Activated CD8-positive, alpha-beta memory T cell treated with anti-CD3 and anti-CD28 coated beads, Interleukin-2, amount 50 U/mL, for 1 hour (primary cell): Measurements from ENCODE around the gene SEMA4A.

Experiments
- DNase-seq: peaks from one replicate; pipeline ENCODE4 v3.0.0-alpha.2; 2020; ENCODE audit errors: extremely low read depth

SEMA4A gene

DNA sequence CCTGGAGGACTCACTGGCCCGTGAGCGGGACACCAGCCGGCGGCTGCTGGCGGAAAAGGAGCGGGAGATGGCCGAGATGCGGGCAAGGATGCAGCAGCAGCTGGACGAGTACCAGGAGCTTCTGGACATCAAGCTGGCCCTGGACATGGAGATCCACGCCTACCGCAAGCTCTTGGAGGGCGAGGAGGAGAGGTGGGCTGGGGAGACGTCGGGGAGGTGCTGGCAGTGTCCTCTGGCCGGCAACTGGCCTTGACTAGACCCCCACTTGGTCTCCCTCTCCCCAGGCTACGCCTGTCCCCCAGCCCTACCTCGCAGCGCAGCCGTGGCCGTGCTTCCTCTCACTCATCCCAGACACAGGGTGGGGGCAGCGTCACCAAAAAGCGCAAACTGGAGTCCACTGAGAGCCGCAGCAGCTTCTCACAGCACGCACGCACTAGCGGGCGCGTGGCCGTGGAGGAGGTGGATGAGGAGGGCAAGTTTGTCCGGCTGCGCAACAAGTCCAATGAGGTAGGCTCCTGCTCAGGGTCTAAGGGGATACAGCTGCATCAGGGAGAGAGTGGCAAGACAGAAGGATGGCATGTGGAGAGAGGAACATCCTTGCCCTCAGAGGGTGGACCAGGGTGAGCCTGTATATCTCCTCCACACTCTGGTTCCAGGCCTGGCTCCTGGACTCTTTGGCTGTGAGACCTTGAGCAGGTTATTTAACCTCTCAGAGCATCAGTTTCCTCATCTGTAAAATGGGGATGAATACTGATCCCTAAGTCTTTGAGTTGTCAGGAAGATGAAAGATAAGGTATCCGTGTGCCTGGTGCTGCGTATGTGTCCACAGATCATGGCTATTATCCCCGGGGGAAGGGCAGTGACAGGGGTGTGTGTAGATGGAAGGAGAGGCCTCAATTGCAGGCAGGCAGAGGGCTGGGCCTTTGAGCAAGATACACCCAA is 17.2 kb upstream of the SEMA4A start:
- no peak for DNase-seq

DNA sequence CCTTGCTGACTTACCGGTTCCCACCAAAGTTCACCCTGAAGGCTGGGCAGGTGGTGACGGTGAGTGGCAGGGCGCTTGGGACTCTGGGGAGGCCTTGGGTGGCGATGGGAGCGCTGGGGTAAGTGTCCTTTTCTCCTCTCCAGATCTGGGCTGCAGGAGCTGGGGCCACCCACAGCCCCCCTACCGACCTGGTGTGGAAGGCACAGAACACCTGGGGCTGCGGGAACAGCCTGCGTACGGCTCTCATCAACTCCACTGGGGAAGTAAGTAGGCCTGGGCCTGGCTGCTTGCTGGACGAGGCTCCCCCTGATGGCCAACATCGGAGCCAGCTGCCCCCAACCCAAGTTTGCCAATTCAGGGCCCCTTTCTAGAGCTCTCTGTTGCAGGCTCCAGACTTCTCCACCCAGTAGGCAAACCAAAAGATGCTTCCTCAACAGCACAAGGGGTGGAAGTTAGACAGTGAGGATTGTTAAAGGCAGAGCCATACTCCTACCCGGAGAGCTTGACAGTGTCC is 16.4 kb upstream of the SEMA4A start:
- DNase-seq = no peak

GRCh38 chr1:156138458-156138867 is 14.9 kb upstream of the SEMA4A start:
- DNase-seq = no peak

DNA sequence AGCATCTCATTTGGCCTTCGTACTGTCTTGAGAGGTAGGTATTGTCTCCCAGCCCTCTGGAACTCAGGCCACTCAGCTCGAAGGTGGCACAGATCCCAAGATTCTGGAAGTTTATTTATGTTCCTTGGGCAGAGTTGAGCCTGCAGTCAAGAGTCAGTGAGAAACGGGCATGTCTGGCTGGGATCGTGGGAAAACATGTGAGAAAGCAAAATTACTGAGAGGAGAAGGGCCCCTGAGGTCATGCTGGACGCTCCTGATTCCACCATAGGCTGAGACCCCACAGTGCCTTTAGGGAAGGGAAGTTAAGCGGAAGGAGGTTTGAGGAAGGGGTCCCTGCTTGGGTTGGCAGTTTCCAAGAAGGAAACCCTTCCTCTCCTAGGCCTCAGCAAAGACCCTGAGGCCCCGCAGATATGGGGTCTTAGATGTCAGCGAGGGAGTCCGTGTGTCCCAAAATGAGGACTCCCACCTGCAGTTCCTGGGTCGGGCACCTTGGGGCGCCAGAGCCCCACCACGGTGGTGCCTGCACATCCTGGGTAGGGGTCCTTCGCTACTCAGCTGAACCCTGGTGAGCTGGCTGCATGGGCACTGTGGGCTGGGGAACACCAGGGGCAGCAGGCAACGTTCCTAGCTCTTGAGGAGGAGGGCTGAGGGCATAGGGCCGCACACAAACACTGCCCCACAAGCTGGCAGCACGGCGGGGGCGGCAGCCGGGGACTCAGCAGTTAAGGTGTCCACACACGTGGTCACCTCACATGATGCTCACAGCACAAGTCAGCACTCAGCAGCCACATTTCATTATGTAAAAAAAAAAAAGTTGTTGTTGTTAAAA is 12.3 kb upstream of the SEMA4A start:
- DNase-seq = no peak

GRCh38 chr1:156143765-156144489 is 9.5 kb upstream of the SEMA4A start:
- no peak for DNase-seq

DNA sequence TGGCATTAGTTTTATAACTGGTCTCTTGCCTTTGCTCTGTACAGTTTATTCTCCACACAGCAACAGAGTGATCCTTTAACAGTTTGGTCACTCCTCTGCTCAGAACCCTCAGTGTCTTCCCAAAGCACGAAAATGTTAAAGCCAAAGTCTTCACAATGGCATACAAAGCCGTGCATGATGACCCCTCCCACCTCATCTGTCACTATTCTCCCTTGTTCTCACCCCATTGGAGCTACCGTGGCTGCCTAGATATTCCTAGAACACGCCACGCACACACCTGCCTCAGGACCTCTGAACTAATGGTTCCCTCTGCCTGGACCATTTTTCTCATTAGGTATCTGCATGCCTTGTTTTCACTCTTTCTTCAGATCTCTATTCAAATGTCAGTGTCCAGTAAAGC is 8.6 kb upstream of the SEMA4A start:
- DNase-seq = no peak

DNA sequence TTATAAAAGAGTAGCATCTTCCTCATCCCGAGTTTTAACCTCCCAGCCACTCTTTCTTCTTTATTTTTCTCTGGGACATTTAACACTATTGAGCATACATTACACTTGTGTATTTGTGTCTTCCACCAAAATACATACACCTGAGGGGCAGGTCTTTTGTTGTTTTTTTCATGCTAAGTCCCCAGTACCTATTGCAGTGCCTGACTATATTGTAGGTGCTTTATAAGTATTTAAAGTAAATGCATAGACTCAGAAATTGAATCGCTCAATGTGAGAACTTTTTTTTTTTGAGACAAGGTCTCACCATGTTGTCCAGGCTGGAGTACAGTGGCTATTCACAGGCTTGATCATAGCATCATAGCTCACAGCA is 7.8 kb upstream of the SEMA4A start:
- DNase-seq = no peak

DNA sequence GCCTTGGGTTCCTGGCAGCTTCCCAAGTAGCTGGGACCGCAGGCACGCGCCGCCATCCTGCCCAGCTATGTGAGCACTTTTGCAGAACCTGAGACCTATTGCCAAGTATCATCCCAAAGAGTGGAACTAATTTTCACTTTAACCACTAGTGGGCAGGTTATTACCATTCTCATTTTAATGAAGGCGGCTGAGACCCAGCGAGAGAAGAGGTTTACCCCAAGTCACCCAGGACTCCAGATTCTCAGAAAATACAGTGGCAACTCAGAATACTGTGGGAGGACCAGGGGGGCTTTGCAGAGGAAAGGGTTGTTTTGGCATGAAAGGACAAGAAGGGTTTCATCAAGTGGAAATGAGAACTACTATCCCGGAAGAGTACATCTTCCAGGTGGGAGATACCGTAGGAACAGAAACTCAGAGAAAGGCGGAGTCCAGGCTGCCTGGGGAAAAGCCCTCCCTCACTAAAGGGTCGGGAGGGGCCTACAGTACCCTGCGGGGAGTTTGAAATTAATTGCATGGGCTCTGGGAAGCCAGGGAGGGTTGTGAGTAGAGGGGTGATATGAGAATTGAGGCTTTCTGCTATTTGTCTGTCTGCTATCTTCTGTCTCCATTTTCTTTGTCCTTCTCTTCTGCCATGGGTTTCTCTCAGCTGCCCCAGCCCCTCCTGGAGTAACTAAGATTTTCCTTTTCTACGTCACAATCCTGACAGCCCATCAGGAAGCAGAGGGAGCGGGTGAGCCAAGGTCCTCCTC is 7.2 kb upstream of the SEMA4A start:
- DNase-seq = no peak

DNA sequence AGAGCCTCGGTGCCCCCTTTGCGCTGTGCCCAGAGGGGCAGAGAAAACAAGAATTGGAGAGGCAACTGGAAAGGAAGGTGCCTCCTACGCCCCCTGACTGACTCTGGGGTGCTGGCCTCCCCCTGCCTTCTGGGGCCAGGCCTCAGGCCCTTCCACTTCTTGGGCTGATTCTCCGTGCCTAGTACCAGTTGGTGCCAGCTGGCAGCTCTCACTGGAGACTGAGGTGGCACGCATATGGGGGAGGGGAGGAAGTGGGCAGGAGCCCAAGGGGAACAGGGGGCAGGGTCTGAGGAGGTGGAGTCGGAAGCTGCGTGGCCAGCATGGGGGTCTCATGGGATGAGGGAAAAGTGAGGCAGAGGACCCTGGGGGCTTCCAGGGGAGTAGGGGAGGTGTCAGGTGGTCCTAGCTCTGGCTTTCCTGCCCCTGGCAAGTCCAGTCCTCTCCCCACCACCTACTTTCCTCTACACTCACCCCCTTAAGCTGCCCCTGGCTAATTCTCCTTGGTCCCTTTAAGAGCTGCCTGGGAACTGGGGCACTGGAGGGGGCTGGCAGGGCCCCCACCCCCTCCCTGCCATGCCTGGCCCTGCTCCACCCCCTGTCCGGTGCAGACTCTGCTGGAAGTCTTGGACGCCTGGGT is 6.5 kb upstream of the SEMA4A start:
- DNase-seq = no peak

DNA sequence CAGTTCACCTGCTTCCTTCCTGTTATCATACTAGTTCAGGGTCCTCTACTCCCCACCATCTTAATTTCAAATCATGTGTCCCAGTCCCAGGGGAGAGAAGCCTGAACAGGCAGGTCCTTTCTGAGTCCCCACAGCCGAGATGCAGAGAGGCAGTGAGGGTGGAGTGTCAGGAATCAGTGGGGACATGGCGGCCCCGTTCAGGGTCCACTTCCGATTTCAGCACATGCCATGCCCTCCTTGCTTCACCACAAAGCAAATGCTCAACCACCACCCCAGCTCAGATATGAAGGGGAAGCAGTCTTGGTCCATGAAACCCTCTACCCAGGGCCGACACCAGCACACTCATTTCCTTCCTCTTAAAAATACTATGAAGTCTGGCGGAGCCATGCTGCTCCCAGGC is 5.2 kb upstream of the SEMA4A start:
- no peak for DNase-seq

- DNase-seq = no peak
These were observed 3.7 kb upstream of the SEMA4A start for GRCh38 chr1:156149374-156150332.

DNA sequence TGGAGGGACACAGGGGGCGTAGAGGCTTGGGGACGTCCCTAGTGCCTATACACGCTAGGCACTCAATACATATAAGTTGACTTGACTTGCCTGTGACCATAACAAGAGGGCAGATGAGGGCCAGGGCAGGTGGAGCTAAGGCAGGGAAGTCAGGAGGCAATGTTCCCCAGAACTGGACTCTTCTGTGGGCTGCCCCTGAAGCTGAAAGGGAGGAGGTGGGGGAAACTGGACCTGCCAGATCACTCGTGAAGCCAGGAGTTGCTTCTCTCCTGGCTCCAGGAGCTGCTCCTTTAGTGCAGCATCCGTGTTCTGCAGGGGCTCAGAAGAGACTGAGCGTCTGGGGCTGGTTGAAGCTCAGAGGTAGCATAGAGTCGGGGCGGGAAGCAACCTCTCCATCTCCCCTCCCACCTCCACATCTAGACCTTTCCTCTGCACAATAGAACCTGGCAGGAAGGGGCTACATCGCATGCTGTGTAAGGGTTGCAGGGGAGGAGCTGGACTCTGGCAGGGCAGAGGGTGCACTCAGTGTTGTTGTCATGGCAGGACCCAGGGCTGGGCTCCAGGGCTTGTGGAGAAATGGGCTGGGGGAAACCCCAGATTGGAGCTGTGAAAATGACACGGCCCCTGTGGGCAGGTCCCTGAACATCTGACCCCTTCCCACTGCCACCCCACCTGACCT is 2.9 kb upstream of the SEMA4A start:
- DNase-seq = no peak

DNA sequence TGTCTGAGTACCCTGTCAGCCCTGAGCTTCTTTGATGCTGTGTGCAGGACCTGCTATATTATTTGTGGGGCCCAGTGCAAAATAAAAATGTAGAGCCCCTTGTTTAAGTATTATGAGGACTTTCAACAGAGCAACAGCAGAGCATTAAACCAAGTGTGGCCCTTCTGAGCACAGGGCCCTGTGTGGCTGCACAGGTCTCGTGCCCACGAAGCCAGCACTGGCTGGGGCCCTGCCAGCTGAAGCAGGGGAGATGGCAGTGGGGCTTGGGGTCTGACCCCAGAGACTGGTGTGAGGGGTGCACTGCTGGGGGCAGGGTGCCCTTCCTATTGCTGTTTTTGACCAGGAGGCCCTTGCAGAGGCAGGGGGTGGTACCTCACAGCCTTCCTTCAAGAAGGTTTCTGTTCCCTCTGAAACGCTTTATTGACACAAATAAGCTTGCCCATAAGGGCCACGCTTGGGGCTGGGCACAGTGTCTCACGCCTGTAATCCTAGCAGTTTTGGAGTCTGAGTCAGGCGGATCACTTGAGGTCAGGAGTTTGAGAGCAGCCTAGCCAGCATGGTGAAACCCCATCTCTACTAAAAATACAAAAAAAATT is 2.2 kb upstream of the SEMA4A start:
- DNase-seq = no peak

GRCh38 chr1:156152628-156153027 is 757 bp upstream of the SEMA4A start:
- DNase-seq = no peak

DNA sequence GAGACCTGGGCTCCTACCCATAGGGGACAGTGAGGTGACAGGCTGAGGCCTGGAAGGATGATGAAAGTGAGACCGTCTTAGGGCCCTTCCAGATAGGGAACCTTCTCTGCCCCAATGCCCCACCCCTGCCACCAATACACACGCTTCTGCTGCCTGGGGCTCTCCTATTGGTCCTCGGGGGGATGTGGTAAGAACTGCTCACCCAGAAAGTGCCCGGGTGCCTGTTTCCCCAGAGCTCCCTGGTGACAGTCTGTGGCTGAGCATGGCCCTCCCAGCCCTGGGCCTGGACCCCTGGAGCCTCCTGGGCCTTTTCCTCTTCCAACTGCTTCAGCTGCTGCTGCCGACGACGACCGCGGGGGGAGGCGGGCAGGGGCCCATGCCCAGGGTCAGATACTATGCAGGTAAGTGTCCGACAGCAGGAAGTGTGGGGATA is 948 bp downstream of the SEMA4A start:
- no peak for DNase-seq

DNA sequence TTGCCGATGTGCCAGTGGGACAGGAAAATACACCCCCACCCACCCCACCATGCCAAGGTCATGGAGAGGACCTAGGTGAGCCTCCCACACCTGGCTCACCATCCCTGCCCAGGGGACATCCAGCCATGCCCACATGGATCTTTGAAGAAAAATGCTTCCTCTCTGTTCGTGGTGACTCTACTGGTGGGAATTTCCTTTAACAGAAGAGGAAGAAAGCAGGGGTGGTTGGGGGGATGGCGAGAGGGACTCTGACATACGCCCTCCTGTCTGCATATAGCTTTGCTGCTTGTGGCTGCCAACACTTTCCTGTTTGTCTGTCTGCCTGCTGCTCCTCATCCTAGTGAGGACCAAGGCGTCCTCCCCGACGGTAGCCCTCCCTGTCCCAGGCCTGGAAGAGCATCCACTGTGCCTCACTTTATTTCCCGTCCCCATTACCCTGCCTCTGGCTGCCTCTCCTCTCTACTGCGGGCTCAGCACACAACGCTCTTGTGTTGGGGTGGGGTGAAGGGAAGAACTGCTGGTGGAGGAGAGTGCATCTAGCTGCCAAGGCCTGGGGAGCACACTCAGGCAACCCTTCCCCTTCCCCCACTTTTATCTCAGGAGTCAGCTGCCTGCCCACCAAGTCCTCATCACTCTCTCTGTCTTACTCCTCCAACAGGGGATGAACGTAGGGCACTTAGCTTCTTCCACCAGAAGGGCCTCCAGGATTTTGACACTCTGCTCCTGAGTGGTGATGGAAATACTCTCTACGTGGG is 2.5 kb downstream of the SEMA4A start:
- DNase-seq = no peak

DNA sequence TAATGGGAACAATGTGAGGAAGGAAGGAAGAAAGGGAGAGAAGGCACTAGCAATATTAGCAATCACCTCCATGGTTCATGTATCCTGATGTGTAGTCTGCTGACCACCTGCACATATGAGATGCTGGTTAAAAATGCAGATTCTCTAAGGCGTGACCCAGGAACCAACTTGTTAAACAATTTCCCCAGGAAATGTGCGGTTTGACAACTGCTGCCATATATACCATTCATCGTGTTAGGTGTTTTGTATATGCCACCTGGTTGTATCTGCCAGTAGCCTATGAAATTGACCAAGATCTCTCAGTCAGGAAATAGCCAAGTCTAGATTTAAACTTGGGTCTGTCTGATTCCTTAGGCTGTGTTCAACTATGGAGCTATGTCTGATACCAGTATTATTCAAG is 4.1 kb downstream of the SEMA4A start:
- no peak for DNase-seq

- no peak for DNase-seq
These were observed 4.6 kb downstream of the SEMA4A start for GRCh38 chr1:156157966-156158365.
